GM12878 (cell line): Measurements from ENCODE around the gene EFNB2. TPM values are rescaled to one million over a fixed set of nuclear protein-coding genes. Genes with fewer than 3 reads are reported as not detected.

Experiments used
- ATAC-seq: fragments of 200-7000 bp; cut with Tn5 transposase; 3 replicates; pipeline ENCODE4 v1.9.1; 2020; ENCODE audit warnings: mild to moderate bottlenecking, moderate library complexity
- BruUV-seq: library from RNA; stranded (reverse); fragments of 400-500 nt; replicated peaks from 2 replicates; lab custom pipeline; 2021; lab: Mats Ljungman, UMichigan
- CTCF ChIA-PET: fragments of 300-600 bp; sonication (Branson Sonifier 250); formaldehyde crosslinking; extraction: SDS; loops from one replicate; lab custom pipeline; 2021; ENCODE audit warnings: inconsistent platforms; lab: Yijun Ruan, JAX
- POLR2A ChIA-PET: fragments of 350-600 bp; formaldehyde crosslinking; extraction: SDS; loops from one replicate; lab custom pipeline; 2021; ENCODE audit warnings: inconsistent platforms; lab: Charles Lee
- RAD21 ChIA-PET: fragments of 300-600 bp; sonication (Branson Sonifier 250); formaldehyde crosslinking; loops from one replicate; lab custom pipeline; 2023; ENCODE audit warnings: antibody characterized with exemption; ENCODE audit not compliant: unreplicated experiment; lab: Charles Lee
- SMC1A ChIA-PET: fragments of 300-600 bp; sonication (Branson Sonifier 250); formaldehyde crosslinking; loops from one replicate; lab custom pipeline; 2023; ENCODE audit not compliant: unreplicated experiment, uncharacterized antibody; lab: Charles Lee
- DNase-seq: peaks from one replicate; pipeline ENCODE4 v3.0.0-alpha.2; 2011; ENCODE audit warnings: low read depth, low spot score
- FAIRE-seq: peaks from 3 replicates; lab custom pipeline; 2011; peaks lifted over from hg19 to GRCh38; lab: Jason Lieb, UNC
- H2AFZ ChIP-seq: 2 replicates; pipeline ENCODE4 v1.6.0; 2011; ENCODE audit warnings: low read depth, low read length, control low read depth; ENCODE audit not compliant: control insufficient read depth
- H3K27ac ChIP-seq: 2 replicates; pipeline ENCODE4 v1.5.1; 2011; ENCODE audit warnings: control low read depth; ENCODE audit not compliant: control insufficient read depth, insufficient read depth
- H3K27me3 ChIP-seq, 2 experiments: replicated peaks in 1 of 2; 2 replicates each; pipeline versions ENCODE4 v1.6.0 to v1.6.1; 2011; ENCODE audit warnings: low read length in 1 of 2; ENCODE audit not compliant: control insufficient read depth in 2 of 2, insufficient read depth in 2 of 2
- H3K36me3 ChIP-seq, 2 experiments: 2 replicates each; pipeline ENCODE4 v1.5.1; 2011; ENCODE audit warnings: low read length in 1 of 2; ENCODE audit not compliant: control insufficient read depth in 2 of 2, insufficient read depth in 2 of 2
- H3K4me1 ChIP-seq: 2 replicates; pipeline ENCODE4 v1.6.1; 2011; ENCODE audit warnings: mild to moderate bottlenecking, low read length, moderate library complexity, mixed read lengths; ENCODE audit not compliant: control insufficient read depth, insufficient read depth
- H3K4me2 ChIP-seq: 2 replicates; pipeline ENCODE4 v1.6.0; 2011; ENCODE audit warnings: control low read depth; ENCODE audit not compliant: control insufficient read depth, insufficient read depth
- H3K4me3 ChIP-seq: fragments of 200-600 bp; sonication (generic); 2 replicates; pipeline ENCODE4 v1.5.1; 2016
- H3K79me2 ChIP-seq: 2 replicates; pipeline ENCODE4 v1.6.0; 2011; ENCODE audit warnings: low read length; ENCODE audit not compliant: control insufficient read depth, insufficient read depth
- H3K9ac ChIP-seq: 2 replicates; pipeline ENCODE4 v1.8.0; 2011; ENCODE audit warnings: low read length, control low read depth, mixed read lengths; ENCODE audit not compliant: control insufficient read depth, insufficient read depth
- H3K9me3 ChIP-seq: replicated peaks from 3 replicates; pipeline ENCODE4 v1.5.1; 2011; ENCODE audit warnings: mild to moderate bottlenecking, low read length; ENCODE audit not compliant: control insufficient read depth, insufficient read depth
- H4K20me1 ChIP-seq: 2 replicates; pipeline ENCODE4 v1.6.0; 2011; ENCODE audit not compliant: control insufficient read depth, insufficient read depth
- CHD4 ChIP-seq: fragments of 200-600 bp; sonication (generic); IDR thresholded peaks from 2 replicates; pipeline ENCODE4 v1.6.1; 2016; ENCODE audit warnings: mild to moderate bottlenecking
- CREB1 ChIP-seq: IDR thresholded peaks from 2 replicates; pipeline ENCODE4 v1.6.1; 2012; ENCODE audit warnings: low read depth, mild to moderate bottlenecking, inconsistent platforms
- ELK1 ChIP-seq: IDR thresholded peaks from 2 replicates; pipeline ENCODE4 v1.6.1; 2012; ENCODE audit warnings: low read depth, low read length, improper control_type of control experiment
- PKNOX1 ChIP-seq: fragments of 450-650 bp; IDR thresholded peaks from 2 replicates; pipeline ENCODE4 v1.6.1; 2016; ENCODE audit warnings: mild to moderate bottlenecking
- RBBP5 ChIP-seq: fragments of 200-600 bp; sonication (generic); conservative IDR thresholded peaks from 2 replicates; pipeline ENCODE4 v1.6.1; 2016
- RCOR1 ChIP-seq: conservative IDR thresholded peaks from 2 replicates; pipeline ENCODE4 v1.6.1; 2012; ENCODE audit warnings: low read depth, low read length, improper control_type of control experiment
- RUNX3 ChIP-seq: IDR thresholded peaks from 2 replicates; pipeline ENCODE4 v1.6.1; 2012; ENCODE audit warnings: low read length, inconsistent platforms
- SMC3 ChIP-seq: IDR thresholded peaks from 2 replicates; pipeline ENCODE4 v1.6.1; 2011; ENCODE audit warnings: low read length, improper control_type of control experiment, borderline replicate concordance
- YY1 ChIP-seq: IDR thresholded peaks from 2 replicates; pipeline ENCODE4 v1.6.1; 2011; ENCODE audit warnings: low read depth, mild to moderate bottlenecking, low read length
- WGBS: methylation state at CpG from one replicate; pipeline ENCODE4 v1.1.6; 2016; ENCODE audit warnings: low lambda C conversion rate; ENCODE audit not compliant: insufficient replicate concordance, insufficient coverage; ENCODE audit errors: missing lambda C conversion rate; 5-methylcytosine and 5-hydroxymethylcytosine counted together
- in situ Hi-C: fragments of 300-500 bp; cut with MboI; formaldehyde crosslinking; loops from 9 replicates; pipeline ENCODE4 v1.14.3; 2018; ENCODE audit warnings: mixed read lengths
- intact Hi-C: fragments of 100-400 bp; cut with micrococcal nuclease; formaldehyde crosslinking; loops from one replicate; pipeline ENCODE4 v1.14.2; 2022; ENCODE audit not compliant: unreplicated experiment
- polyA plus RNA-seq, 11 experiments: library from polyadenylated mRNA; depleted of rRNA in 4 of 11; unstranded in 6 of 11; stranded (reverse) in 5 of 11; fragments of >200 nt; fragmentation: Nextera tagmentation in 4 of 11; fragmentation: Illumina TruSeq in 1 of 11; extraction: Ambion mirVana in 4 of 11; extraction: Trizol in 1 of 11; gene quantifications; 1 replicate in 1 of 11; 2 replicates in 10 of 11; pipeline versions ENCODE4 v1.2.1 to v1.2.3, GENCODE V29; 2011 to 2016; ENCODE audit warnings: inconsistent platforms in 2 of 11, missing spikeins in 2 of 11, low read depth in 1 of 11
- total RNA-seq, 4 experiments: library from RNA; depleted of rRNA in 3 of 4; stranded (reverse); fragments of >200 nt in 3 of 4; fragmentation: Illumina TruSeq in 1 of 4; extraction: Trizol in 1 of 4; gene quantifications; 2 replicates each; pipeline versions ENCODE4 v1.2.1 to v1.2.3, GENCODE V29; 2013 to 2021
- TF ChIP-seq, protein P1 (sequence below): fragments of 450-650 bp; IDR thresholded peaks from 2 replicates; pipeline ENCODE4 v1.6.1; 2017; ENCODE audit warnings: mild to moderate bottlenecking, moderate library complexity
- TF ChIP-seq, protein P2 (sequence below): fragments of 450-650 bp; formaldehyde crosslinking; IDR thresholded peaks from 2 replicates; pipeline ENCODE4 v1.4.0; 2022; ENCODE audit warnings: mild to moderate bottlenecking, moderate library complexity

EFNB2 gene
- total and polyA plus RNA-seq, 10 of the 15 experiments (the other 5 are each of a cell fraction or from before 2014, with no cell fraction given): 0.12 to 1.5 (median 0.31) TPM; not detected in 1

- RAD21 ChIA-PET: no interaction called here
- DNase-seq (no peak), ATAC-seq (no peak), FAIRE-seq (no peak)
- BruUV-seq: no TSS peak
- in situ Hi-C loops (no loop called here), intact Hi-C loops (no loop called here)
- Histone ChIP-seq H3K4me3 (no peak overlapping the region), H3K4me1 (no peaks in the 10 kb centered on the region; the same call in 1 of the 2 replicates), H3K27me3 (no peaks in the 10 kb centered on the region), H3K27ac (no peak overlapping the region), H4K20me1 (no peaks in the 10 kb centered on the region), H2AFZ (no peak overlapping the region), H3K79me2 (no peaks in the 10 kb centered on the region), H3K4me2 (no peak overlapping the region), H3K9ac (no peak overlapping the region), H3K36me3 (no peaks in the 10 kb centered on the region), H3K9me3 (no peaks in the 10 kb centered on the region)
- TF ChIP-seq CREB1 (no peak), ELK1 (no peak), RBBP5 (no peak), CHD4 (no peak), PKNOX1 (no peak), RUNX3 (no peak), SMC3 (no peak), YY1 (no peak), RCOR1 (no peak)
- TF ChIP-seq, protein P1, sequence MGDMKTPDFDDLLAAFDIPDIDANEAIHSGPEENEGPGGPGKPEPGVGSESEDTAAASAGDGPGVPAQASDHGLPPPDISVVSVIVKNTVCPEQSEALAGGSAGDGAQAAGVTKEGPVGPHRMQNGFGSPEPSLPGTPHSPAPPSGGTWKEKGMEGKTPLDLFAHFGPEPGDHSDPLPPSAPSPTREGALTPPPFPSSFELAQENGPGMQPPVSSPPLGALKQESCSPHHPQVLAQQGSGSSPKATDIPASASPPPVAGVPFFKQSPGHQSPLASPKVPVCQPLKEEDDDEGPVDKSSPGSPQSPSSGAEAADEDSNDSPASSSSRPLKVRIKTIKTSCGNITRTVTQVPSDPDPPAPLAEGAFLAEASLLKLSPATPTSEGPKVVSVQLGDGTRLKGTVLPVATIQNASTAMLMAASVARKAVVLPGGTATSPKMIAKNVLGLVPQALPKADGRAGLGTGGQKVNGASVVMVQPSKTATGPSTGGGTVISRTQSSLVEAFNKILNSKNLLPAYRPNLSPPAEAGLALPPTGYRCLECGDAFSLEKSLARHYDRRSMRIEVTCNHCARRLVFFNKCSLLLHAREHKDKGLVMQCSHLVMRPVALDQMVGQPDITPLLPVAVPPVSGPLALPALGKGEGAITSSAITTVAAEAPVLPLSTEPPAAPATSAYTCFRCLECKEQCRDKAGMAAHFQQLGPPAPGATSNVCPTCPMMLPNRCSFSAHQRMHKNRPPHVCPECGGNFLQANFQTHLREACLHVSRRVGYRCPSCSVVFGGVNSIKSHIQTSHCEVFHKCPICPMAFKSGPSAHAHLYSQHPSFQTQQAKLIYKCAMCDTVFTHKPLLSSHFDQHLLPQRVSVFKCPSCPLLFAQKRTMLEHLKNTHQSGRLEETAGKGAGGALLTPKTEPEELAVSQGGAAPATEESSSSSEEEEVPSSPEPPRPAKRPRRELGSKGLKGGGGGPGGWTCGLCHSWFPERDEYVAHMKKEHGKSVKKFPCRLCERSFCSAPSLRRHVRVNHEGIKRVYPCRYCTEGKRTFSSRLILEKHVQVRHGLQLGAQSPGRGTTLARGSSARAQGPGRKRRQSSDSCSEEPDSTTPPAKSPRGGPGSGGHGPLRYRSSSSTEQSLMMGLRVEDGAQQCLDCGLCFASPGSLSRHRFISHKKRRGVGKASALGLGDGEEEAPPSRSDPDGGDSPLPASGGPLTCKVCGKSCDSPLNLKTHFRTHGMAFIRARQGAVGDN: no peak
- TF ChIP-seq, protein P2, sequence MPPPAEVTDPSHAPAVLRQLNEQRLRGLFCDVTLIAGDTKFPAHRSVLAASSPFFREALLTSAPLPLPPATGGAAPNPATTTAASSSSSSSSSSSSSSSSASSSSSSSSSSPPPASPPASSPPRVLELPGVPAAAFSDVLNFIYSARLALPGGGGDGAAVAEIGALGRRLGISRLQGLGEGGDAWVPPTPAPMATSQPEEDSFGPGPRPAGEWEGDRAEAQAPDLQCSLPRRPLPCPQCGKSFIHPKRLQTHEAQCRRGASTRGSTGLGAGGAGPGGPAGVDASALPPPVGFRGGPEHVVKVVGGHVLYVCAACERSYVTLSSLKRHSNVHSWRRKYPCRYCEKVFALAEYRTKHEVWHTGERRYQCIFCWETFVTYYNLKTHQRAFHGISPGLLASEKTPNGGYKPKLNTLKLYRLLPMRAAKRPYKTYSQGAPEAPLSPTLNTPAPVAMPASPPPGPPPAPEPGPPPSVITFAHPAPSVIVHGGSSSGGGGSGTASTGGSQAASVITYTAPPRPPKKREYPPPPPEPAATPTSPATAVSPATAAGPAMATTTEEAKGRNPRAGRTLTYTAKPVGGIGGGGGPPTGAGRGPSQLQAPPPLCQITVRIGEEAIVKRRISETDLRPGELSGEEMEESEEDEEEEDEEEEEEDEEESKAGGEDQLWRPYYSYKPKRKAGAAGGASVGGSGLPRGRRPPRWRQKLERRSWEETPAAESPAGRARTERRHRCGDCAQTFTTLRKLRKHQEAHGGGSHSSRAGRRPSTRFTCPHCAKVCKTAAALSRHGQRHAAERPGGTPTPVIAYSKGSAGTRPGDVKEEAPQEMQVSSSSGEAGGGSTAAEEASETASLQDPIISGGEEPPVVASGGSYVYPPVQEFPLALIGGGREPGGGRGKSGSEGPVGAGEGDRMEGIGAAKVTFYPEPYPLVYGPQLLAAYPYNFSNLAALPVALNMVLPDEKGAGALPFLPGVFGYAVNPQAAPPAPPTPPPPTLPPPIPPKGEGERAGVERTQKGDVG (CRISPR knock-in tag): no peak
- POLR2A ChIA-PET: no interaction called here
- CTCF ChIA-PET: no interaction called here
- WGBS: 0% methylated on average over 3 of the region's 3 CpGs
- SMC1A ChIA-PET: no interaction called here
Measured at GRCh38 chr13:106475852-106476251, 59.6 kb downstream of the EFNB2 start.
